Immature natural killer cell (primary cell): ENCODE results near the gene NFIB. TPM values are rescaled to one million over a fixed set of nuclear protein-coding genes. Genes with fewer than 3 reads are reported as not detected.

Experiments
- DNase-seq, 3 donors: peaks; one replicate each; pipeline ENCODE4 v3.0.0; 2022; ENCODE audit warnings: mixed read lengths in 1 of 3
- H3K27ac Mint-ChIP-seq, 6 donors: one replicate each; pipeline ENCODE4 v1.8.0; 2020; ENCODE audit warnings: mixed read lengths in 6 of 6, mild to moderate bottlenecking in 5 of 6, inconsistent platforms in 4 of 6, moderate library complexity in 3 of 6
- H3K27me3 Mint-ChIP-seq, 3 donors: one replicate each; pipeline ENCODE4 v1.8.0; 2020 to 2021; ENCODE audit warnings: low read depth in 3 of 3, mild to moderate bottlenecking in 3 of 3, mixed read lengths in 3 of 3, moderate library complexity in 3 of 3, inconsistent platforms in 1 of 3
- H3K36me3 Mint-ChIP-seq, 3 donors: one replicate each; pipeline ENCODE4 v1.8.0; 2020; ENCODE audit warnings: mixed read lengths in 3 of 3, inconsistent platforms in 2 of 3, mild to moderate bottlenecking in 2 of 3
- H3K4me1 Mint-ChIP-seq, 2 donors: one replicate each; pipeline ENCODE4 v1.8.0; 2020; ENCODE audit warnings: inconsistent platforms in 2 of 2, mild to moderate bottlenecking in 2 of 2, mixed read lengths in 2 of 2, moderate library complexity in 1 of 2
- H3K4me3 Mint-ChIP-seq, 5 donors: one replicate each; pipeline ENCODE4 v1.8.0; 2020; ENCODE audit warnings: mild to moderate bottlenecking in 5 of 5, mixed read lengths in 5 of 5, inconsistent platforms in 3 of 5, moderate library complexity in 3 of 5
- H3K9me3 Mint-ChIP-seq, 6 donors: one replicate each; pipeline ENCODE4 v1.8.0; 2020; ENCODE audit warnings: mild to moderate bottlenecking in 6 of 6, mixed read lengths in 6 of 6, inconsistent platforms in 4 of 6, moderate library complexity in 3 of 6
- polyA plus RNA-seq, 3 donors: library from polyadenylated mRNA; unstranded; fragments of 300-500 nt; fragmentation: Illumina TruSeq; gene quantifications; one replicate each; pipeline ENCODE4 v1.2.3, GENCODE V29; 2021

NFIB gene
- polyA plus RNA-seq, 3 donors from 2014 or later = not detected

- Mint-ChIP-seq H3K27me3 (peaks cover 0 to 2% (median 0%) of the 10 kb centered on the region in 3 donors), H3K36me3 (no peaks in the 10 kb centered on the region), H3K9me3 (peaks cover 0 to 9% (median 0%) of the 10 kb centered on the region in 6 donors), H3K4me3 (no peak overlapping the region), H3K4me1 (no peaks in the 10 kb centered on the region), H3K27ac (no peak overlapping the region)
- DNase-seq = no peak
Measured at GRCh38 chr9:14262827-14263226, 51.1 kb downstream of the NFIB start.

- Mint-ChIP-seq H3K27me3 (no peaks in the 10 kb centered on the region), H3K27ac (no peak overlapping the region), H3K36me3 (no peaks in the 10 kb centered on the region), H3K4me3 (no peak overlapping the region), H3K4me1 (no peaks in the 10 kb centered on the region), H3K9me3 (peaks cover 0 to 10% (median 0%) of the 10 kb centered on the region in 6 donors)
- no peak for DNase-seq
Measured at GRCh38 chr9:14261616-14262015, 52.3 kb downstream of the NFIB start.

- H3K27me3 Mint-ChIP-seq = no peaks in the 10 kb centered on the region
- H3K4me3 Mint-ChIP-seq = no peak overlapping the region
- no peaks in the 10 kb centered on the region for H3K36me3 Mint-ChIP-seq
- no peak for DNase-seq
- no peaks in the 10 kb centered on the region for H3K4me1 Mint-ChIP-seq
- no peak overlapping the region for H3K27ac Mint-ChIP-seq
- peaks cover 0 to 10% (median 1%) of the 10 kb centered on the region in 6 donors for H3K9me3 Mint-ChIP-seq
Measured at GRCh38 chr9:14260101-14260500, 53.8 kb downstream of the NFIB start.

DNA sequence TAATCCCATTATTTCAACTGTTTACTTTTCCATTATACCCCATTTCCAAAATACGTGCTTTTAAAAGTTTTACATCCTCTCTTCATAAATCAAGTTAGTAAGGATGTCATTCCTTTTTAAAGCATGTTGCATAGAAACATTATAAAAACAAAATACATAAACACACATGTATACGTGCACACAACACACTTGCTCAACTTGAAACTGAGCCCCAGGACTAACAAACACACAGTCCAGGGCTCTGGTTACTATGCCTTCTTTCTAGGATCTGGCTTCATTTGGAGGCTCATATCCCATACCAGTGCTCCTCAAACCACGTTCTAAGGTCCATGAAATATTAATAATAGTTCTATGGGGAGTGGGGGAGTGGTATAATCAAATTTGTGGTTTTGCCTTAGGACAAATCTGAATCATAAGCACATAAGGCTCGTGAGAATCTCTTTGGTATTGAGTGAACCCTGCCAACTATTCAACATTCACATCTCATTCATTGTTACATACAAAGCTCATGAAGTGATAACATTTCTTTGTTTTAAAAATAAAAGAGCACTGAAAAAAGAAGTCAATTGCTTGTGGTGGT lies 55.2 kb downstream of the NFIB start:
- Mint-ChIP-seq H3K27me3 (no peaks in the 10 kb centered on the region), H3K36me3 (no peaks in the 10 kb centered on the region), H3K4me3 (no peak overlapping the region), H3K27ac (no peak overlapping the region), H3K4me1 (no peaks in the 10 kb centered on the region), H3K9me3 (peaks cover 0 to 10% (median under 1%) of the 10 kb centered on the region in 6 donors)
- no peak for DNase-seq

DNA sequence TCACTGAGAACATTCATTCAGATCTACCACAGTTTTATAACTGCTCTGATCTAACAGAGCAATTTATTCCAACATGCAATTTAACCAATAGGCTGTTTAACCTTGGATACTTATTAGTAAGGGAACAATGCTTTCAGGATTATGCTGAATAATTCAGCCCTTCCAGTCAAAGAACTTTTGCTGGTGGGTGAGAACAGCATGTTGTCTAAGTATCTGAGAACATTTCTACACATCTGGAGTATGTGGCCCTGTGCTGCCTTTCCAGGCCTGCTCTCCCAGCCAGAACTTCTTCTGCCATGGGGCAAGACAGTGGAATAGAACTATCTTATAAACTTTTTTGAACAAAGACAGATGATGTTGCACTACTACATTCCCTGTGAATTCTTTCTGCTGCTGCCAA lies 55.8 kb downstream of the NFIB start:
- no peak for DNase-seq
- no peak overlapping the region for H3K27ac Mint-ChIP-seq
- no peak overlapping the region for H3K4me3 Mint-ChIP-seq
- no peaks in the 10 kb centered on the region for H3K36me3 Mint-ChIP-seq
- peaks cover 0 to 10% (median under 1%) of the 10 kb centered on the region in 6 donors for H3K9me3 Mint-ChIP-seq
- no peaks in the 10 kb centered on the region for H3K4me1 Mint-ChIP-seq
- no peaks in the 10 kb centered on the region for H3K27me3 Mint-ChIP-seq

GRCh38 chr9:14256588-14256987 lies 57.4 kb downstream of the NFIB start:
- H3K36me3 Mint-ChIP-seq = no peaks in the 10 kb centered on the region
- peaks cover 0 to 10% (median under 1%) of the 10 kb centered on the region in 6 donors for H3K9me3 Mint-ChIP-seq
- H3K27ac Mint-ChIP-seq = no peak overlapping the region
- no peaks in the 10 kb centered on the region for H3K4me1 Mint-ChIP-seq
- no peaks in the 10 kb centered on the region for H3K27me3 Mint-ChIP-seq
- DNase-seq = no peak
- no peak overlapping the region for H3K4me3 Mint-ChIP-seq

DNA sequence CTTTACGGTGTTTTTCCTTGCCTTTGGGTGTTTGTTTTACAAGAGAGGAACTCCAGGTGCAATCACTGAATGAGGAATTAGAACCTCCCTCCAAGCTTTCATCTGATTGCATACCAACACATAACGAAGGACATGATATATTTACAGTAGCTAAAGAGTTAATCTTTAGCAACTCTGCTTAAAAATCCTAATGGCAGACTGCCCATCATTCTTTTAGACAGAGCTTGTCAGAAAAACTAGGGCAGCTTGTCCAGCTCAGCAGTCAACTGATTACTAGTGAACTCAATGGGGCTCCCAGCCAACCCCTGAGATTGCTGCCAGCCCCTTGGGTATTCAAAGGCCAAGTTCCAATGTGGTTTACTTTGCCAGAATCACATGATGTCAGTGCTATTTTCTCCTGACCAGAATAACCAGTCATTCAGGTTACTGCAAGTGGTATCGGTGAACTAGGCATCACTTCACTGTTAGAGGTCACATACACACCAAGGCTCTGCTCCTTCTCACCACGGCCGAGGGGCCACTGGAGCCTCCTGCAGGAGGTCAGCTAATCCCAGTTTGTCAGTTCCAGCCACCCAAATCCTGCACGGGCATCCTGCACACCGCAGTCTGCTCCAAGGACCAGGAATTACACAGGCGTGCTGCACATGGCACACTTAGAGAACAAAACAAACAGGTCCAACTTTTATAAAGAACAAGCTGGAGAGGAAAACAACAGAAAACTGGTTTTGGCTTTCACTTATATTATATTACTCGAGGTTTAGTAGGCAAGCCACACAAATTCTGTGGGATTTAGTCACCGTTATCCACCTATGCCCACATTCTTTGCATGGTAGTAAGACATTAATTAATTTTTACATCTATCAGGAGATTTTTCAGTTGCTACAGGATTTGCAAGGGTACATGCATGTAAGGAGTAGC lies 62.5 kb downstream of the NFIB start:
- peaks cover 0 to 5% (median 0%) of the 10 kb centered on the region in 3 donors for H3K27me3 Mint-ChIP-seq
- no peaks in the 10 kb centered on the region for H3K36me3 Mint-ChIP-seq
- no peak overlapping the region for H3K27ac Mint-ChIP-seq
- DNase-seq = no peak
- H3K4me1 Mint-ChIP-seq = no peaks in the 10 kb centered on the region
- no peak overlapping the region for H3K4me3 Mint-ChIP-seq
- H3K9me3 Mint-ChIP-seq = peaks cover 0 to 5% (median 3%) of the 10 kb centered on the region in 6 donors

- Mint-ChIP-seq H3K4me1 (no peaks in the 10 kb centered on the region), H3K9me3 (peaks cover 0 to 5% (median 2%) of the 10 kb centered on the region in 6 donors), H3K27ac (no peak overlapping the region), H3K36me3 (no peaks in the 10 kb centered on the region), H3K4me3 (no peak overlapping the region), H3K27me3 (peaks cover 0 to 5% (median 0%) of the 10 kb centered on the region in 3 donors)
- no peak for DNase-seq
Measured at GRCh38 chr9:14250794-14251153, 63.2 kb downstream of the NFIB start.

DNA sequence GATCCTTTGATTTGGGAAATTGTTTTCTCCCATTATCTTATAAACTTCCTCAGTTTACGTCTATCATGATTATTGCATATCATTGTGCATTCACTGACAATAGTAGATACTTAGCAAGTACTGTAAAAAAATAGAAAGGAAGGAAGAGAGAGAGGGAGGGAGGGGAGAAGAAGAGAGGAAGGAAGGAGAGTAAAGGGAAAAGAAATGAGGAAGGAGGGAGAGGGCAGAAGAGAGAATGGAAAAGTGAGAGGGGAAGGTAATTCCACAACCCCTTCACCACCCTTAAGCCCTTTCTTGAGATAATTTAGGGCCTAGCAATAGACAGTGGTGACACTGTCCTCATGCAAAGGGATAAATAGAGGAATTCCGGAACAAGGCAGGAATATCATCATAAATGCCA lies 64.4 kb downstream of the NFIB start:
- Mint-ChIP-seq H3K36me3 (no peaks in the 10 kb centered on the region), H3K4me3 (no peak overlapping the region), H3K4me1 (no peaks in the 10 kb centered on the region), H3K9me3 (peaks cover 0 to 6% (median 2%) of the 10 kb centered on the region in 6 donors), H3K27ac (no peak overlapping the region), H3K27me3 (peaks cover 0 to 5% (median 2%) of the 10 kb centered on the region in 3 donors)
- DNase-seq = no peak

GRCh38 chr9:14248149-14248548 lies 65.8 kb downstream of the NFIB start:
- Mint-ChIP-seq H3K9me3 (peaks cover 0 to 5% (median 3%) of the 10 kb centered on the region in 6 donors), H3K4me3 (no peak overlapping the region), H3K36me3 (no peaks in the 10 kb centered on the region), H3K27ac (no peak overlapping the region), H3K4me1 (no peaks in the 10 kb centered on the region), H3K27me3 (peaks cover 0 to 5% (median 2%) of the 10 kb centered on the region in 3 donors)
- DNase-seq = no peak

GRCh38 chr9:14247577-14247976 lies 66.4 kb downstream of the NFIB start:
- no peak for DNase-seq
- no peak overlapping the region for H3K27ac Mint-ChIP-seq
- peaks cover 0 to 5% (median 2%) of the 10 kb centered on the region in 3 donors for H3K27me3 Mint-ChIP-seq
- no peak overlapping the region for H3K4me3 Mint-ChIP-seq
- H3K4me1 Mint-ChIP-seq = no peaks in the 10 kb centered on the region
- H3K9me3 Mint-ChIP-seq = peaks cover 0 to 5% (median 3%) of the 10 kb centered on the region in 6 donors
- no peaks in the 10 kb centered on the region for H3K36me3 Mint-ChIP-seq

DNA sequence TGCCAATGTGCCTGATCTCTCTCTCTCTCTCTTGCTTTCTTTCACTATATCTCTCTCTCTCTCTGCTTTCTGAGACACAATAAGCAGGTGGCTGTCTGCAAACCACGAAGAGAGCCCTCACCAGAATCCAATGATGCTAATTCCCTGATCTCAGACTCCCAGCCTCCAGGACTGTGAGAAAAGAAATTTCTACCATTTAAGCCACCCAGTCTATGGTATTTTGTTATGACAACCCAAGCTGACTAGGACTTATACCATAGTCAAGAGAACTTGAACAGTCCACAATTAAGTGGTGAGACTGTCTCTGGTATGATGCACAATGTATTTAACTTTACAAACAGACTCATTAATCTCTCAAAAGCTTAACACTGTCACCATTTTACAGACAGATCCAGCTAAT lies 67.0 kb downstream of the NFIB start:
- Mint-ChIP-seq H3K4me1 (no peaks in the 10 kb centered on the region), H3K9me3 (peaks cover 0 to 5% (median 3%) of the 10 kb centered on the region in 6 donors), H3K27ac (no peak overlapping the region), H3K27me3 (peaks cover 0 to 5% (median 2%) of the 10 kb centered on the region in 3 donors), H3K4me3 (no peak overlapping the region), H3K36me3 (no peaks in the 10 kb centered on the region)
- DNase-seq = no peak

GRCh38 chr9:14245901-14246525 lies 67.9 kb downstream of the NFIB start:
- no peak overlapping the region for H3K27ac Mint-ChIP-seq
- no peak for DNase-seq
- peaks cover 0 to 5% (median 2%) of the 10 kb centered on the region in 3 donors for H3K27me3 Mint-ChIP-seq
- H3K4me3 Mint-ChIP-seq = no peak overlapping the region
- H3K9me3 Mint-ChIP-seq = peaks cover 0 to 8% (median 3%) of the 10 kb centered on the region in 6 donors
- H3K4me1 Mint-ChIP-seq = no peaks in the 10 kb centered on the region
- no peaks in the 10 kb centered on the region for H3K36me3 Mint-ChIP-seq

DNA sequence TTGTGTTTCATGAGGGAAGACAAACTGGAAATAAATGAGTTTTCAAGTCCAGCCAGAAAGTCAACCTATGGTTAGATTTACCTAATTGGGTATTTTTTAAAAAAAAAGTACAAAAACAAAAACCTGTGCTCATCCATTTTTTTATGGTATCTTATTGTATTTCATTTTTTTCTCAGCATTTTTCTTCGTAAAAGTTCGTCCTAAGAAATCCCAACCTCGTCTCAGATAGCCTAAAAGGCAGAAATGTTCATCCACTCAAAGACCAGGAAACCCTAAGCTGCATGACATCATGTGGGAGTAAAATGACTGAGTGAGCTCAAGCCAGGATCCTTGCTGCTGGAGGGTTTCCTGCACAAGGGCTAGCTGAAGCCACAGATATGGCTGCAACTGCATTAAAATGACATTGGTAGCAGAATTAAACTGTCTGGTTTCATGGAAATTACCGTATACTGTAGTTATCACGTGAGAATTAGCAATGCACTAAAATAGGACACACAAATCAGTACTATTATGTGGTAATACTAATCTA lies 70.4 kb downstream of the NFIB start:
- peaks cover 0 to 4% (median 2%) of the 10 kb centered on the region in 3 donors for H3K27me3 Mint-ChIP-seq
- peaks cover 0 to 8% (median 3%) of the 10 kb centered on the region in 6 donors for H3K9me3 Mint-ChIP-seq
- no peaks in the 10 kb centered on the region for H3K36me3 Mint-ChIP-seq
- no peak overlapping the region for H3K4me3 Mint-ChIP-seq
- H3K27ac Mint-ChIP-seq = no peak overlapping the region
- no peak for DNase-seq
- H3K4me1 Mint-ChIP-seq = no peaks in the 10 kb centered on the region
